ENCODE data around the gene CERS1. TPM values are rescaled to one million over a fixed set of nuclear protein-coding genes. Genes with fewer than 3 reads are reported as not detected.

Gene CERS1
- total and polyA plus RNA-seq, 9 donors = 0.36 to 2.6 (median 1.2) TPM

DNA sequence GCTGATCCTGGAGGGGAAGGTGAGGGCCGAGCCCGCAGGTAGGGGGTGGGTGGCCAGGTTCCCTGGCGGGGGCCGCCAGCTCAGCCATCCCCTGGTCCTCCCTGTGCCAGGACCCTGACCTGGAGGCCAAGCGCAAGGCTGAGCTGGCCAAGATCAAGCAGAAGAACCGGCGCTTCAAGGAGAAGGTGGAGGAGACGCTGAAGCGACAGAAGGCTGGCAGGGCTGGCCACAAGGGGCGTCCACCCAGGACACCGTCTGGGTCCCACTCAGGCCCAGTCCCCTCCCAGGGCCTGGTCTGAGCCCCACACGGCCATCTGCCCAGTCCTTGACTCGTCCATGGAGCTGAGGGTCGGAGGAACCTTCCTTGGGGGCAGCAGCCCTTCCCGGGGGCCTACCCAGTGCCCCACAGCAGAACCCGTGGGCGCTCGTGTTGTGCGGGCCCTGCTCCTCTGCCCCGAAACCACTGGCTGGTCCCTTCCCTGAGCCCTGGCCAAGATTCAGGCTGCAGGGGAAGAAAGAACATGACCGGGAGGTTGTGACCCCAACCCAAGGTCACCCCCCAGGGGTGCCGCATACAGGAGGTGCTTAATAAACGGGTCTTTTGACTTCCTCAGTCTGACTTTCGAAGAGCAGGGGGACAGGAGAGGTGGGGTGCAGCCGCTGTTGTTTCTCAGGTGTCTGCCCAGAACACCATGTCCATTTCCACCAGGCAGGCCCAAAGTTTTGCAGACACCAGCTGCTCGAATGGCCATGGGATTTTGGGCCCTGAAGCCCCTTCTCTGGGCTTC is 32.3 kb upstream of the CERS1 start:
- H3K27me3 ChIP-seq = no peaks in the 10 kb centered on the region
- no peak overlapping the region for H3K27ac ChIP-seq
- intact Hi-C loops (cut with DNase I) = no loop called here
- no peak for DNase-seq
- TF ChIP-seq POLR2A (IDR thresholded peaks at IDR 0.05) (no peak), EP300 (IDR thresholded peaks at IDR 0.05) (no peak)
- TF ChIP-seq, protein P1, sequence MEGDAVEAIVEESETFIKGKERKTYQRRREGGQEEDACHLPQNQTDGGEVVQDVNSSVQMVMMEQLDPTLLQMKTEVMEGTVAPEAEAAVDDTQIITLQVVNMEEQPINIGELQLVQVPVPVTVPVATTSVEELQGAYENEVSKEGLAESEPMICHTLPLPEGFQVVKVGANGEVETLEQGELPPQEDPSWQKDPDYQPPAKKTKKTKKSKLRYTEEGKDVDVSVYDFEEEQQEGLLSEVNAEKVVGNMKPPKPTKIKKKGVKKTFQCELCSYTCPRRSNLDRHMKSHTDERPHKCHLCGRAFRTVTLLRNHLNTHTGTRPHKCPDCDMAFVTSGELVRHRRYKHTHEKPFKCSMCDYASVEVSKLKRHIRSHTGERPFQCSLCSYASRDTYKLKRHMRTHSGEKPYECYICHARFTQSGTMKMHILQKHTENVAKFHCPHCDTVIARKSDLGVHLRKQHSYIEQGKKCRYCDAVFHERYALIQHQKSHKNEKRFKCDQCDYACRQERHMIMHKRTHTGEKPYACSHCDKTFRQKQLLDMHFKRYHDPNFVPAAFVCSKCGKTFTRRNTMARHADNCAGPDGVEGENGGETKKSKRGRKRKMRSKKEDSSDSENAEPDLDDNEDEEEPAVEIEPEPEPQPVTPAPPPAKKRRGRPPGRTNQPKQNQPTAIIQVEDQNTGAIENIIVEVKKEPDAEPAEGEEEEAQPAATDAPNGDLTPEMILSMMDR (IDR thresholded peaks at IDR 0.05) = no peak
- H3K4me3 ChIP-seq = no peak overlapping the region
- peaks cover 2% of the 10 kb centered on the region for H3K4me1 ChIP-seq (ENCODE audit: insufficient read depth)
- no peaks in the 10 kb centered on the region for H3K9me3 ChIP-seq
- H3K36me3 ChIP-seq = no peaks in the 10 kb centered on the region
- WGBS, 3 donors = 78 to 83% (median 82%) methylated on average over 22 to 26 of the region's 26 CpGs

- Histone ChIP-seq H3K9me3 (no peaks in the 10 kb centered on the region), H3K4me1 (ENCODE audit: insufficient read depth) (no peaks in the 10 kb centered on the region), H3K4me3 (no peak overlapping the region), H3K36me3 (no peaks in the 10 kb centered on the region), H3K27ac (no peak overlapping the region), H3K27me3 (no peaks in the 10 kb centered on the region)
- WGBS, 3 donors = 86 to 94% (median 88%) methylated on average over 13 to 15 of the region's 15 CpGs
- DNase-seq = no peak
- TF ChIP-seq EP300 (IDR thresholded peaks at IDR 0.05) (no peak), POLR2A (IDR thresholded peaks at IDR 0.05) (no peak)
- TF ChIP-seq, protein P1 (IDR thresholded peaks at IDR 0.05) = no peak
- intact Hi-C loops (cut with DNase I) = no loop called here
These were observed 28.8 kb upstream of the CERS1 start for GRCh38 chr19:18924684-18925213.

GRCh38 chr19:18922228-18922985 is 26.4 kb upstream of the CERS1 start:
- intact Hi-C loops (cut with DNase I) = no loop called here
- Histone ChIP-seq H3K4me1 (ENCODE audit: insufficient read depth) (peaks cover 6% of the 10 kb centered on the region), H3K27me3 (no peaks in the 10 kb centered on the region), H3K4me3 (no peak overlapping the region), H3K36me3 (no peaks in the 10 kb centered on the region), H3K9me3 (no peaks in the 10 kb centered on the region), H3K27ac (no peak overlapping the region)
- DNase-seq = no peak
- 70 to 79% (median 77%) methylated on average over 26 to 29 of the region's 29 CpGs for WGBS, 3 donors
- TF ChIP-seq POLR2A (IDR thresholded peaks at IDR 0.05) = no peak
- TF ChIP-seq, protein P1 (IDR thresholded peaks at IDR 0.05) = no peak
- TF ChIP-seq EP300 (IDR thresholded peaks at IDR 0.05) = no peak

GRCh38 chr19:18921593-18921992 is 25.6 kb upstream of the CERS1 start:
- H3K36me3 ChIP-seq = no peaks in the 10 kb centered on the region
- no peaks in the 10 kb centered on the region for H3K27me3 ChIP-seq
- no peak for DNase-seq
- no peak overlapping the region for H3K4me3 ChIP-seq
- H3K4me1 ChIP-seq (ENCODE audit: insufficient read depth) = peaks cover 6% of the 10 kb centered on the region
- intact Hi-C loops (cut with DNase I) = no loop called here
- no peaks in the 10 kb centered on the region for H3K9me3 ChIP-seq
- WGBS, 3 donors = 90 to 96% (median 91%) methylated on average over 15 to 17 of the region's 17 CpGs
- TF ChIP-seq POLR2A (IDR thresholded peaks at IDR 0.05) (no peak), EP300 (IDR thresholded peaks at IDR 0.05) (no peak)
- TF ChIP-seq, protein P1 (IDR thresholded peaks at IDR 0.05) = no peak
- H3K27ac ChIP-seq = no peak overlapping the region

All from ovary (tissue), 9 donors.